ENCODE data around the gene SNX24. TPM values are rescaled to one million over a fixed set of nuclear protein-coding genes. Genes with fewer than 3 reads are reported as not detected.

SNX24 gene
- total and polyA plus RNA-seq, 9 of the 15 experiments (the other 6 are each of a cell fraction or from before 2014, with no cell fraction given) = 5.3 to 10.1 (median 7.9) TPM

- 0 out of 2 replicates have a peak, but pooled peaks have one; percentile 56 for TF ChIP-seq ATF4 (CRISPR knock-in tag; IDR thresholded peaks at IDR 0.05)
- TF ChIP-seq HMGXB4 (CRISPR knock-in tag; IDR thresholded peaks at IDR 0.05) = no peak
- TF ChIP-seq MYC (IDR thresholded peaks at IDR 0.05; ENCODE audit: low read depth, low read length) = no peak
- TF ChIP-seq MYC (CRISPR knock-in tag; IDR thresholded peaks at IDR 0.05; ENCODE audit: borderline replicate concordance, low read depth) = no peak
- TF ChIP-seq TSHZ1 (CRISPR knock-in tag; IDR thresholded peaks at IDR 0.05) = peak; percentile 54; the same call in 1 of the 2 replicates
- TF ChIP-seq MEF2A (IDR thresholded peaks at IDR 0.05; ENCODE audit: control insufficient read depth, low read depth, low read length) = no peak
- TF ChIP-seq ZNF436 (CRISPR knock-in tag; IDR thresholded peaks at IDR 0.05) = no peak
- no peak for TF ChIP-seq ID3 (CRISPR knock-in tag; IDR thresholded peaks at IDR 0.05)
- peak; percentile 66; the same call in 1 of the 2 replicates for TF ChIP-seq ID3 (tag; IDR thresholded peaks at IDR 0.05)
- no peak for TF ChIP-seq ELK3 (CRISPR knock-in tag; IDR thresholded peaks at IDR 0.05)
- TF ChIP-seq ZMIZ1 (IDR thresholded peaks at IDR 0.05; ENCODE audit: low read depth in 2 of 2, low read length in 2 of 2) = no peak
- TF ChIP-seq ZNF311 (CRISPR knock-in tag; IDR thresholded peaks at IDR 0.05) = peak; percentile 72; the same call in 1 of the 2 replicates
- TF ChIP-seq GTF2F1 (IDR thresholded peaks at IDR 0.05; ENCODE audit: low read depth, low read length) = no peak
- TF ChIP-seq GMEB1 (CRISPR knock-in tag; IDR thresholded peaks at IDR 0.05) = 0 out of 2 replicates have a peak, but pooled peaks have one; percentile 9
Measured at GRCh38 chr5:122864842-122865241, 19.4 kb downstream of the SNX24 start (continued).
